H1 (cell line): ENCODE results near the gene PKP3. TPM values are rescaled to one million over a fixed set of nuclear protein-coding genes. Genes with fewer than 3 reads are reported as not detected.

ENCODE experiments used
- CTCF ChIA-PET: fragments of 300-600 bp; sonication (Branson Sonifier 250); formaldehyde crosslinking; loops from one replicate; lab custom pipeline; 2021; ENCODE audit not compliant: partially characterized antibody; lab: Charles Lee
- POLR2A ChIA-PET: fragments of 300-600 bp; sonication (Branson Sonifier 250); formaldehyde crosslinking; loops from one replicate; lab custom pipeline; 2021; ENCODE audit warnings: inconsistent platforms; ENCODE audit not compliant: partially characterized antibody; lab: Charles Lee
- DNase-seq, 2 experiments: peaks; one replicate each; pipeline versions ENCODE4 v3.0.0 to v3.0.0-alpha.2; 2010 to 2022; ENCODE audit warnings: low spot score in 2 of 2, low read depth in 1 of 2, mixed read lengths in 1 of 2
- FAIRE-seq: peaks from 2 replicates; lab custom pipeline; 2011; peaks lifted over from hg19 to GRCh38; lab: Jason Lieb, UNC
- H2AFZ ChIP-seq: 2 replicates; pipeline ENCODE4 v1.8.1; 2012; ENCODE audit warnings: low read length, inconsistent platforms
- H2AK5ac ChIP-seq: 2 replicates; pipeline ENCODE4 v1.6.1; 2013; ENCODE audit warnings: low read depth, low read length
- H2BK120ac ChIP-seq: replicated peaks from 2 replicates; pipeline ENCODE3; 2013; ENCODE audit warnings: low read depth, low read length, inconsistent platforms
- H2BK12ac ChIP-seq: 2 replicates; pipeline ENCODE4 v1.6.1; 2013; ENCODE audit warnings: low read depth, low read length
- H2BK15ac ChIP-seq: 2 replicates; pipeline ENCODE4 v1.6.1; 2013; ENCODE audit warnings: low read length
- H2BK20ac ChIP-seq: 2 replicates; pipeline ENCODE4 v1.6.1; 2013; ENCODE audit warnings: low read length
- H2BK5ac ChIP-seq: 2 replicates; pipeline ENCODE4 v1.6.1; 2013; ENCODE audit warnings: low read depth, low read length
- H3K14ac ChIP-seq: 2 replicates; pipeline ENCODE4 v1.6.1; 2013; ENCODE audit warnings: inconsistent platforms; ENCODE audit not compliant: insufficient read length
- H3K18ac ChIP-seq: 2 replicates; pipeline ENCODE4 v1.6.1; 2013; ENCODE audit warnings: low read length; ENCODE audit errors: extremely low read depth
- H3K23ac ChIP-seq: 2 replicates; pipeline ENCODE4 v1.6.1; 2013; ENCODE audit warnings: inconsistent platforms; ENCODE audit not compliant: insufficient read length
- H3K23me2 ChIP-seq: 2 replicates; pipeline ENCODE4 v1.6.1; 2013; ENCODE audit warnings: low read depth, low read length
- H3K27ac ChIP-seq: 2 replicates; pipeline ENCODE4 v1.6.1; 2011; ENCODE audit warnings: low read depth, low read length, inconsistent platforms
- H3K27me3 ChIP-seq, 4 experiments: replicated peaks in 1 of 4; 1 replicate in 1 of 4; 2 replicates in 3 of 4; pipeline versions ENCODE4 v1.6.1 to v1.8.1; 2011 to 2013; ENCODE audit warnings: low read length in 3 of 4, mild to moderate bottlenecking in 3 of 4, inconsistent platforms in 2 of 4, mixed read lengths in 2 of 4, moderate library complexity in 1 of 4; ENCODE audit not compliant: control insufficient read depth in 3 of 4, insufficient read depth in 3 of 4; ENCODE audit errors: extremely low read depth in 1 of 4
- H3K36me3 ChIP-seq, 4 experiments: 2 replicates each; pipeline versions ENCODE4 v1.6.1 to v1.8.1; 2011 to 2013; ENCODE audit warnings: mild to moderate bottlenecking in 4 of 4, low read length in 3 of 4, moderate library complexity in 2 of 4, control low read depth in 1 of 4, inconsistent platforms in 1 of 4; ENCODE audit not compliant: insufficient read depth in 4 of 4, control insufficient read depth in 2 of 4
- H3K4ac ChIP-seq: replicated peaks from 2 replicates; pipeline ENCODE3; 2013; ENCODE audit warnings: low read length, low read depth, mixed read lengths, inconsistent platforms; ENCODE audit not compliant: insufficient read length
- H3K4me1 ChIP-seq, 4 experiments: replicated peaks in 1 of 4; 1 replicate in 1 of 4; 2 replicates in 3 of 4; pipeline versions ENCODE4 v1.6.1 to v1.8.1; 2011 to 2013; ENCODE audit warnings: low read length in 3 of 4, inconsistent platforms in 2 of 4, mixed read lengths in 1 of 4; ENCODE audit not compliant: insufficient read depth in 4 of 4, control insufficient read depth in 3 of 4
- H3K4me2 ChIP-seq, 2 experiments: 2 replicates each; pipeline versions ENCODE4 v1.6.1 to v1.8.1; 2011 to 2013; ENCODE audit warnings: low read depth in 2 of 2, low read length in 2 of 2, control low read depth in 1 of 2, inconsistent platforms in 1 of 2, mild to moderate bottlenecking in 1 of 2; ENCODE audit not compliant: insufficient read depth in 1 of 2
- H3K4me3 ChIP-seq, 4 experiments: fragments of 200-600, 300-600 bp in 1 of 4; sonication (generic), shearing (Covaris generic), sonication (Bioruptor Twin) in 1 of 4; 2 replicates each; pipeline versions ENCODE4 v1.5.1 to v1.8.1; 2011 to 2016; ENCODE audit warnings: low read length in 4 of 4, low read depth in 3 of 4, control low read depth in 2 of 4, inconsistent platforms in 2 of 4, mild to moderate bottlenecking in 2 of 4, mixed read lengths in 1 of 4, moderate library complexity in 1 of 4; ENCODE audit not compliant: insufficient read depth in 2 of 4; ENCODE audit errors: extremely low read depth in 1 of 4
- H3K56ac ChIP-seq: replicated peaks from 2 replicates; pipeline ENCODE3; 2013; ENCODE audit warnings: low read depth, mild to moderate bottlenecking, mixed read lengths, low read length, inconsistent platforms; ENCODE audit not compliant: insufficient read length
- H3K79me1 ChIP-seq: 2 replicates; pipeline ENCODE4 v1.6.1; 2013; ENCODE audit warnings: low read depth, low read length, control low read depth
- H3K79me2 ChIP-seq, 2 experiments: 2 replicates each; pipeline versions ENCODE4 v1.6.1 to v1.8.1; 2012 to 2013; ENCODE audit warnings: low read length in 2 of 2, mild to moderate bottlenecking in 2 of 2, inconsistent platforms in 1 of 2; ENCODE audit not compliant: insufficient read depth in 2 of 2, control insufficient read depth in 1 of 2
- H3K9ac ChIP-seq, 4 experiments: replicated peaks in 1 of 4; 1 replicate in 1 of 4; 2 replicates in 3 of 4; pipeline versions ENCODE4 v1.6.1 to v1.8.1; 2011 to 2013; ENCODE audit warnings: low read depth in 3 of 4, low read length in 3 of 4, control low read depth in 2 of 4, mild to moderate bottlenecking in 2 of 4, moderate library complexity in 2 of 4, inconsistent platforms in 1 of 4; ENCODE audit errors: extremely low read depth in 1 of 4
- H3K9me3 ChIP-seq, 2 experiments: 2 replicates each; pipeline versions ENCODE4 v1.6.1 to v1.8.1; 2012 to 2013; ENCODE audit warnings: mild to moderate bottlenecking in 2 of 2, moderate library complexity in 2 of 2, control low read depth in 1 of 2, inconsistent platforms in 1 of 2, low read depth in 1 of 2, low read length in 1 of 2, mixed read lengths in 1 of 2; ENCODE audit not compliant: insufficient read depth in 2 of 2
- H4K20me1 ChIP-seq, 2 experiments: replicated peaks in 1 of 2; 2 replicates each; pipeline versions ENCODE3 to v1.8.1; 2011 to 2013; ENCODE audit warnings: inconsistent platforms in 2 of 2, low read length in 2 of 2, mild to moderate bottlenecking in 1 of 2; ENCODE audit not compliant: insufficient read depth in 2 of 2, control insufficient read depth in 1 of 2
- H4K5ac ChIP-seq: 2 replicates; pipeline ENCODE4 v1.6.1; 2013; ENCODE audit warnings: low read length, low read depth, mixed read lengths, inconsistent platforms; ENCODE audit not compliant: insufficient read length
- H4K8ac ChIP-seq: 2 replicates; pipeline ENCODE4 v1.8.0; 2013; ENCODE audit warnings: mild to moderate bottlenecking, moderate library complexity, low read length, inconsistent platforms; ENCODE audit not compliant: insufficient read depth; ENCODE audit errors: extremely low read depth
- H4K91ac ChIP-seq: replicated peaks from 2 replicates; pipeline ENCODE3; 2013; ENCODE audit warnings: low read length, mixed read lengths, inconsistent platforms; ENCODE audit not compliant: insufficient read length
- BRCA1 ChIP-seq: IDR thresholded peaks from 2 replicates; pipeline ENCODE4 v1.6.1; 2012; ENCODE audit warnings: low read depth, low read length, improper control_type of control experiment
- CTCF ChIP-seq, 3 experiments: IDR thresholded peaks; 1 replicate in 2 of 3; 2 replicates in 1 of 3; pipeline versions ENCODE4 v1.5.1 to v1.6.1; 2011; ENCODE audit warnings: low read length in 3 of 3, mild to moderate bottlenecking in 3 of 3, inconsistent platforms in 2 of 3, low read depth in 1 of 3, moderate library complexity in 1 of 3; ENCODE audit not compliant: insufficient read depth in 1 of 3; ENCODE audit errors: control extremely low read depth in 1 of 3
- RFX5 ChIP-seq: IDR thresholded peaks from 2 replicates; pipeline ENCODE4 v1.6.1; 2011; ENCODE audit warnings: low read depth, low read length, improper control_type of control experiment, borderline replicate concordance
- SUZ12 ChIP-seq: fragments of 200-600 bp; sonication (generic); IDR thresholded peaks from 2 replicates; pipeline ENCODE4 v1.6.1; 2012; ENCODE audit warnings: mild to moderate bottlenecking, inconsistent platforms, low read length, moderate library complexity, mixed read lengths
- WGBS, 2 experiments: shearing (Covaris generic) in 1 of 2; methylation state at CpG; one replicate each; pipeline versions ENCODE4 v1.1.6 to v1.1.7; 2013 to 2015; ENCODE audit warnings: low lambda C conversion rate in 2 of 2, mixed read lengths in 2 of 2, inconsistent platforms in 1 of 2, low coverage in 1 of 2, missing lambda C conversion rate in 1 of 2; ENCODE audit not compliant: insufficient replicate concordance in 2 of 2, insufficient coverage in 1 of 2, insufficient read length in 1 of 2; ENCODE audit errors: extremely low coverage in 1 of 2, missing lambda C conversion rate in 1 of 2; 5-methylcytosine and 5-hydroxymethylcytosine counted together
- polyA plus RNA-seq, 7 experiments: library from polyadenylated mRNA; depleted of rRNA in 3 of 7; stranded (reverse) in 5 of 7; unstranded in 2 of 7; fragments of >200 nt in 5 of 7; fragments of 200-250 nt in 2 of 7; gene quantifications; 1 replicate in 5 of 7; 2 replicates in 1 of 7; 4 replicates in 1 of 7; pipeline versions ENCODE4 v1.2.1 to v1.2.3, GENCODE V29; 2011 to 2013; ENCODE audit warnings: missing spikeins in 2 of 7, mixed read lengths in 2 of 7
- total RNA-seq: library from RNA; stranded (reverse); fragmentation: NEBNext Ultra II Directional; extraction: Animal tissue kit (Norgen Biotek cat#: 25700); gene quantifications from 2 replicates; pipeline ENCODE4 v1.2.1, GENCODE V29; 2021

The PKP3 gene
- total and polyA plus RNA-seq, 2 of the 8 experiments (the other 6 are each of a cell fraction or from before 2014, with no cell fraction given): 16.7 to 28.7 TPM

- no peak overlapping the region for H3K23ac ChIP-seq
- peaks cover 2 to 13% of the 10 kb centered on the region in 2 experiments for H4K20me1 ChIP-seq
- no peak overlapping the region for H3K4me3 ChIP-seq
- no peak overlapping the region for H2BK120ac ChIP-seq
- no peak overlapping the region for H3K4me2 ChIP-seq
- H4K5ac ChIP-seq: no peak overlapping the region
- H3K79me1 ChIP-seq: peaks cover 2% of the 10 kb centered on the region; the same call in 1 of the 2 replicates
- H2AK5ac ChIP-seq: no peak overlapping the region
- POLR2A ChIA-PET: interaction anchor here (0.8 to 2.7 kb wide), 9 partner anchors 9 to 115 kb away, joined by 3 to 17 read pairs (median 4); no protein-coding TSS in a partner anchor
- H3K4me1 ChIP-seq: peaks cover 6 to 15% (median 6%) of the 10 kb centered on the region in 4 experiments; a peak in 6 of 7 replicates
- no peak overlapping the region for H3K18ac ChIP-seq
- no peak overlapping the region for H4K91ac ChIP-seq
- H3K23me2 ChIP-seq: peaks cover 10% of the 10 kb centered on the region; the same call in 1 of the 2 replicates
- H3K27me3 ChIP-seq: no peaks in the 10 kb centered on the region
- H4K8ac ChIP-seq: no peak overlapping the region
- H3K4ac ChIP-seq: no peak overlapping the region
- no peak overlapping the region for H3K9ac ChIP-seq
- H3K9me3 ChIP-seq: peaks cover 0 to 9% of the 10 kb centered on the region in 2 experiments; a peak in 1 of 4 replicates
- H2BK12ac ChIP-seq: no peak overlapping the region
- no peak overlapping the region for H3K27ac ChIP-seq
- H3K79me2 ChIP-seq: no peaks in the 10 kb centered on the region
- H2BK20ac ChIP-seq: no peak overlapping the region
- FAIRE-seq (no peak), DNase-seq (no peak)
- no peak overlapping the region for H2AFZ ChIP-seq
- peaks cover 0 to 28% (median 0%) of the 10 kb centered on the region in 4 experiments; a peak in 3 of 8 replicates for H3K36me3 ChIP-seq
- WGBS, 2 experiments: 97% methylated on average over 24 of the region's 43 CpGs; no CpG with 5 or more reads in 1 of the 2 experiments
- no peak overlapping the region for H3K56ac ChIP-seq
- H2BK15ac ChIP-seq: no peak overlapping the region
- H2BK5ac ChIP-seq: no peak overlapping the region
- TF ChIP-seq CTCF (IDR thresholded peaks at IDR 0.05; ENCODE audit: control extremely low read depth in 1 of 3, insufficient read depth in 1 of 3, low read depth in 1 of 3, low read length in 3 of 3): 0 out of 4 replicates have a peak, but pooled peaks of 1 of the 3 experiments have one; percentile 15
- TF ChIP-seq SUZ12: no peak
- no peak for TF ChIP-seq BRCA1
- TF ChIP-seq RFX5: no peak
- TF ChIP-seq, all 59 proteins: peak for 1
- CTCF ChIA-PET: interaction anchor here (0.8 to 2.3 kb wide), 15 partner anchors 8 to 191 kb away, joined by 3 to 11 read pairs (median 3); partner anchors contain the start of gene PTDSS2
- no peak overlapping the region for H3K14ac ChIP-seq
Observed at GRCh38 chr11:396948-397548, 3.0 kb downstream of the PKP3 start.
